ENCODE measurements around the gene BFSP1.

GRCh38 chr20:17479063-17479657 is 52.0 kb downstream of the BFSP1 start:
- TF ChIP-seq, protein P1, sequence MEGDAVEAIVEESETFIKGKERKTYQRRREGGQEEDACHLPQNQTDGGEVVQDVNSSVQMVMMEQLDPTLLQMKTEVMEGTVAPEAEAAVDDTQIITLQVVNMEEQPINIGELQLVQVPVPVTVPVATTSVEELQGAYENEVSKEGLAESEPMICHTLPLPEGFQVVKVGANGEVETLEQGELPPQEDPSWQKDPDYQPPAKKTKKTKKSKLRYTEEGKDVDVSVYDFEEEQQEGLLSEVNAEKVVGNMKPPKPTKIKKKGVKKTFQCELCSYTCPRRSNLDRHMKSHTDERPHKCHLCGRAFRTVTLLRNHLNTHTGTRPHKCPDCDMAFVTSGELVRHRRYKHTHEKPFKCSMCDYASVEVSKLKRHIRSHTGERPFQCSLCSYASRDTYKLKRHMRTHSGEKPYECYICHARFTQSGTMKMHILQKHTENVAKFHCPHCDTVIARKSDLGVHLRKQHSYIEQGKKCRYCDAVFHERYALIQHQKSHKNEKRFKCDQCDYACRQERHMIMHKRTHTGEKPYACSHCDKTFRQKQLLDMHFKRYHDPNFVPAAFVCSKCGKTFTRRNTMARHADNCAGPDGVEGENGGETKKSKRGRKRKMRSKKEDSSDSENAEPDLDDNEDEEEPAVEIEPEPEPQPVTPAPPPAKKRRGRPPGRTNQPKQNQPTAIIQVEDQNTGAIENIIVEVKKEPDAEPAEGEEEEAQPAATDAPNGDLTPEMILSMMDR (conservative IDR thresholded peaks at IDR 0.05; ENCODE audit: low read depth, low read length): no peak
- TF ChIP-seq EZH2 (IDR thresholded peaks at IDR 0.05; ENCODE audit: borderline replicate concordance, low read depth, low read length, poor library complexity, severe bottlenecking): no peak

All from A673 (cell line).